Prostate gland (tissue), 2 donors: ENCODE data around the gene GTSE1.

ENCODE experiments used
- POLR2A ChIP-seq: fragments of 450-650 bp; IDR thresholded peaks from one replicate; pipeline ENCODE4 v1.6.1; 2016; ENCODE audit warnings: antibody characterized with exemption, mild to moderate bottlenecking
- POLR2AphosphoS5 ChIP-seq: sonication (generic); formaldehyde crosslinking; IDR thresholded peaks from one replicate; pipeline ENCODE4 v1.6.1; 2017; ENCODE audit warnings: antibody characterized with exemption
- TF ChIP-seq, protein P1 (sequence below), 4 experiments: fragments of 200-600 bp in 2 of 4; fragments of 450-650 bp in 2 of 4; sonication (generic) in 2 of 4; IDR thresholded peaks; 1 replicate in 3 of 4; 2 replicates in 1 of 4; pipeline ENCODE4 v1.5.1; 2016 to 2019; ENCODE audit warnings: antibody characterized with exemption in 4 of 4, mild to moderate bottlenecking in 2 of 4, moderate library complexity in 2 of 4

DNA sequence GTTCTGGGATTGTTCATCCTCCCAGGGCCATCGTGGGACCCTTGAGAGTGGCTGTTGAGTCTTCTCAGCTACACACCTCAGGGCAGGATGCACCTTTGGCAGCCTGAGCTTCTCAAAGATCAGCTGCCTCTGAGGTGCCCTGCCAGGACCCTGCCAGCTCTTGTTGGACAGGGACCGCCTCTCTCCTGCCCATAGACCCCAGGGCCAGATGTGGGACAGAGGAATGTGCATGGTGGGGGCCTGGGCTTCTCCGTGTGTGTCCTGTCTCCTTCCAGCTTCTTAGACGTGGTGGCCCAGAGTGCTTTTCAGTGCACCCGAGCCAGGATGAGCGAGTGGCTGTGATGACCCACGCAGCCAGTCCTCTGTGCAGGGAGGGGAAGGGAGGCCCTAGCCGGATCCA is 32.9 kb downstream of the GTSE1 start:
- TF ChIP-seq, protein P1, sequence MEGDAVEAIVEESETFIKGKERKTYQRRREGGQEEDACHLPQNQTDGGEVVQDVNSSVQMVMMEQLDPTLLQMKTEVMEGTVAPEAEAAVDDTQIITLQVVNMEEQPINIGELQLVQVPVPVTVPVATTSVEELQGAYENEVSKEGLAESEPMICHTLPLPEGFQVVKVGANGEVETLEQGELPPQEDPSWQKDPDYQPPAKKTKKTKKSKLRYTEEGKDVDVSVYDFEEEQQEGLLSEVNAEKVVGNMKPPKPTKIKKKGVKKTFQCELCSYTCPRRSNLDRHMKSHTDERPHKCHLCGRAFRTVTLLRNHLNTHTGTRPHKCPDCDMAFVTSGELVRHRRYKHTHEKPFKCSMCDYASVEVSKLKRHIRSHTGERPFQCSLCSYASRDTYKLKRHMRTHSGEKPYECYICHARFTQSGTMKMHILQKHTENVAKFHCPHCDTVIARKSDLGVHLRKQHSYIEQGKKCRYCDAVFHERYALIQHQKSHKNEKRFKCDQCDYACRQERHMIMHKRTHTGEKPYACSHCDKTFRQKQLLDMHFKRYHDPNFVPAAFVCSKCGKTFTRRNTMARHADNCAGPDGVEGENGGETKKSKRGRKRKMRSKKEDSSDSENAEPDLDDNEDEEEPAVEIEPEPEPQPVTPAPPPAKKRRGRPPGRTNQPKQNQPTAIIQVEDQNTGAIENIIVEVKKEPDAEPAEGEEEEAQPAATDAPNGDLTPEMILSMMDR (IDR thresholded peaks at IDR 0.05): no peak
- no peak for TF ChIP-seq POLR2AphosphoS5
- TF ChIP-seq POLR2A: no peak
